ENCODE data around the gene KAZN. TPM values are rescaled to one million over a fixed set of nuclear protein-coding genes. Genes with fewer than 3 reads are reported as not detected.

The KAZN gene
- total and polyA plus RNA-seq, 4 donors = 4.4 to 19.3 (median 9.6) TPM

DNA sequence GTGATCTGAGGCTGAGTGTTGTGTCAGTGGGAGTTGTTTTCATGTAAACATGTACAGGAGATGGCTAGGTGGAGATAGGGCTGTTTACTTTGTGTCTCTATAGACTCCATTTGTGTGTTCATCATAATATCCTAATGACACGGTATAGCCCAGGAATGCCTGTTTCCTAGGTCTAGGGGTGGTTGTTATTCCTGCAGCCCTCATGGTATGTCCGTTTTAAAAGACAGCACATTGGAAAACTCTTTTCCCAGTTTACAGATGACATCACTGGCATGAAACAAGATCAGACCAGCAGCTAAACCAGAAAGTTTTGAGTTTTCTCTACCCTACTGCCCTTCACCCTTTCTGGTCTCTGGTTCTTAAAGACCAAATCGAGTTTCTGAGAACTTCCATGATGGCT is 327.7 kb downstream of the KAZN start:
- Histone ChIP-seq H3K27ac (ENCODE audit: low read depth in 1 of 2, low read length in 2 of 2) (no peak overlapping the region), H3K4me1 (ENCODE audit: control insufficient read depth in 1 of 2, insufficient read depth in 2 of 2, low read length in 2 of 2) (peaks cover 3% of the 10 kb centered on the region in 2 donors), H3K27me3 (ENCODE audit: control insufficient read depth in 1 of 2, insufficient read depth in 2 of 2, low read length in 1 of 2) (no peaks in the 10 kb centered on the region), H3K36me3 (ENCODE audit: control insufficient read depth in 1 of 2, insufficient read depth in 2 of 2, low read length in 1 of 2) (no peaks in the 10 kb centered on the region), H3K4me3 (ENCODE audit: low read length in 2 of 2) (no peak overlapping the region), H3K9me3 (ENCODE audit: control insufficient read depth, low read length) (no peaks in the 10 kb centered on the region)
- ATAC-seq (ENCODE audit: low FRiP score) (no peak), DNase-seq (no peak)
- intact Hi-C loops (cut with DNase I) = no loop called here
- WGBS, 2 donors = 67 to 77% methylated on average over 3 of the region's 3 CpGs

DNA sequence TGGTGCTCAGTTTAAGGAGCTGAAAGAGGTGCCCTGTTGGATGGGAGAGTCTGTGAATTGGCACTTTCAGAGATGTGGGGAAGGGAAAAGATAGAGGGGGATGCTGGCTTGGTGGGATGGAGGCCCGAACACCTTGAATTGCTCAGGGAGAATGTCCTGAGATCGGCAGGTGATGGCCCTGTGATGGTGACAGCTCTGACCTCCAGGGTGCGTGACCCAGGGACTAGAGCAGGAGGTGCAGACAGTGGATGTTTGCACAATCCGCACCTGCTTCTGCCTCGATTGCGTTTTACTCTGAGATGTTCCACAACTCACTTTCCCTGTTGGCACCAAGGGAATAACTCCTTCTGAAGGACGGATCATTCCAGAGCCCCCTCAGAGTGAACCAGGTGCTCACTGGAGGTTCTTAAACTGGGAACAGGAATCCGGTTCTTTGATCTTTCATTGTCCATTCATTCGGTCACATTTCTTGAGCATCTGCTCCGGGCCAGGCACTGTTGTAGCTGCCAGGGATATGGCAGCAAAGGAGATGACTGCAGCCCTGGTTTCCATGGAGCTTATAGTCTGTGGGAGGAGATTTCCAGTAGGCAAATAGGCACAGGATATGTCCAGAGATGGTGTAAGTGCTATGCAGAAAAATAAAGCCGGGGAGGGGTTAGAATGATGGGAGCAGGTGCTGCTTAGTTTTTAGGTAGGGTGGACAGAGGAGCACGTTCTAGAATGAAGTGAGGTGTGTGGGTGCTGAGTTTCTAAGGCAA is 328.5 kb downstream of the KAZN start:
- H3K36me3 ChIP-seq (ENCODE audit: control insufficient read depth in 1 of 2, insufficient read depth in 2 of 2, low read length in 1 of 2) = no peaks in the 10 kb centered on the region
- intact Hi-C loops (cut with DNase I) = no loop called here
- H3K9me3 ChIP-seq (ENCODE audit: control insufficient read depth, low read length) = no peaks in the 10 kb centered on the region
- WGBS, 2 donors = 90 to 95% methylated on average over 12 of the region's 12 CpGs
- ATAC-seq (ENCODE audit: low FRiP score) = no peak
- no peak overlapping the region for H3K4me3 ChIP-seq (ENCODE audit: low read length in 2 of 2)
- H3K4me1 ChIP-seq (ENCODE audit: control insufficient read depth in 1 of 2, insufficient read depth in 2 of 2, low read length in 2 of 2) = peaks cover 3% of the 10 kb centered on the region in 2 donors
- DNase-seq = no peak
- H3K27me3 ChIP-seq (ENCODE audit: control insufficient read depth in 1 of 2, insufficient read depth in 2 of 2, low read length in 1 of 2) = no peaks in the 10 kb centered on the region
- no peak overlapping the region for H3K27ac ChIP-seq (ENCODE audit: low read depth in 1 of 2, low read length in 2 of 2)

DNA sequence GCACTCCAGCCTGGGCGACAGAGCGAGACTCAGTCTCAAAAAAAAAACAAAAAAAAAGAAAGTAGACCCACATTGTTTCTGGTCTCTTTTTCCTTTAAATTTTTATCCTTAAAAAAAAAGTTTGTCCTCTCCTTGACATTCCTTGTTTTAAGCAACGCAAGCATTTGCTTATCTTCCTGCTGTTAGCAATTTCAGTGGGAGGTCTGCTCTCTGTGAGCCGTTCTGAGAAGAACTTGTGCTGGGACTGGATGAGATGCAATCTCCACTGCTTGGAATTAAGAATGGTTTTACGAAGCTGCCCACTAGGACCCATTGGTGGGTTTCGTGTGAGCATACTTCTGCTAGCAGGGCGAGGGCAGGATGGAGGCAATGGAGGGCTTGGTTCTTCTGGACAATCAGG is 329.9 kb downstream of the KAZN start:
- no peaks in the 10 kb centered on the region for H3K36me3 ChIP-seq (ENCODE audit: control insufficient read depth in 1 of 2, insufficient read depth in 2 of 2, low read length in 1 of 2)
- intact Hi-C loops (cut with DNase I) = no loop called here
- H3K27me3 ChIP-seq (ENCODE audit: control insufficient read depth in 1 of 2, insufficient read depth in 2 of 2, low read length in 1 of 2) = no peaks in the 10 kb centered on the region
- ATAC-seq (ENCODE audit: low FRiP score) = no peak
- H3K27ac ChIP-seq (ENCODE audit: low read depth in 1 of 2, low read length in 2 of 2) = no peak overlapping the region
- H3K4me1 ChIP-seq (ENCODE audit: control insufficient read depth in 1 of 2, insufficient read depth in 2 of 2, low read length in 2 of 2) = peaks cover 3% of the 10 kb centered on the region in 2 donors
- no peaks in the 10 kb centered on the region for H3K9me3 ChIP-seq (ENCODE audit: control insufficient read depth, low read length)
- WGBS, 2 donors = 79 to 86% methylated on average over 7 of the region's 7 CpGs
- no peak for DNase-seq
- no peak overlapping the region for H3K4me3 ChIP-seq (ENCODE audit: low read length in 2 of 2)

DNA sequence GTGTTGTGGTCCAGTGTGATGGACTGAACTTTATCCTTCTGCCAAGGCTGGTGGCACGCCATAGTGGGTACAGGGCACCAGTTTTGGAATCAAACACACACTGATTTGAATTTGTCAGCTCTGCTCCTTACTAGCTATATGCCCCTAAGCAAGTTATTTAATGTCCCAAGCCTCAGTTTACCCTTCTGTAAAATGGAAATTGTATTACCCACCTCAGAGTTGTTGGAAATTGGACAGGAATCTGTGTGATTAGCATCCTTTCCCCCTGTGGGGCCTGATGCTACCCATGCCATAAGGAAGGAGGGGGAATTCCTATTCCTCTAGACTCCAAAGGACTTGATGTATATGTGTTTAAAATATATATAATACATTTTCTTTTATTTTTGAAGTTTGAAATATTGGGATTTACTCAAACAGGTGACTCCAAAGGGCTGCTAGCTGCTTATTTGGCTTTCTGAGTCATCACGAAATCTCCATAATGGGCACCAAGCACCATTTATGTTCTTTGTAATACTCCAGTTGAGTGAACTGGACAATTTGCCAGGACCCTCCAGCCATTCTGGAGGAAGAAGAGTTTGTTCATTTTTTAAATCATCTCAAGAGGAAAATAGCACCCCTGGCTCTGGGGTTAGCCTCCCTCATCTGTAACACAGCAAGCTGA is 330.5 kb downstream of the KAZN start:
- no peaks in the 10 kb centered on the region for H3K36me3 ChIP-seq (ENCODE audit: control insufficient read depth in 1 of 2, insufficient read depth in 2 of 2, low read length in 1 of 2)
- peaks cover 3% of the 10 kb centered on the region in 2 donors for H3K4me1 ChIP-seq (ENCODE audit: control insufficient read depth in 1 of 2, insufficient read depth in 2 of 2, low read length in 2 of 2)
- no peak overlapping the region for H3K4me3 ChIP-seq (ENCODE audit: low read length in 2 of 2)
- ATAC-seq (ENCODE audit: low FRiP score) (no peak), DNase-seq (no peak)
- 94 to 95% methylated on average over 2 of the region's 2 CpGs for WGBS, 2 donors
- no peaks in the 10 kb centered on the region for H3K27me3 ChIP-seq (ENCODE audit: control insufficient read depth in 1 of 2, insufficient read depth in 2 of 2, low read length in 1 of 2)
- H3K9me3 ChIP-seq (ENCODE audit: control insufficient read depth, low read length) = no peaks in the 10 kb centered on the region
- no peak overlapping the region for H3K27ac ChIP-seq (ENCODE audit: low read depth in 1 of 2, low read length in 2 of 2)
- intact Hi-C loops (cut with DNase I) = no loop called here

DNA sequence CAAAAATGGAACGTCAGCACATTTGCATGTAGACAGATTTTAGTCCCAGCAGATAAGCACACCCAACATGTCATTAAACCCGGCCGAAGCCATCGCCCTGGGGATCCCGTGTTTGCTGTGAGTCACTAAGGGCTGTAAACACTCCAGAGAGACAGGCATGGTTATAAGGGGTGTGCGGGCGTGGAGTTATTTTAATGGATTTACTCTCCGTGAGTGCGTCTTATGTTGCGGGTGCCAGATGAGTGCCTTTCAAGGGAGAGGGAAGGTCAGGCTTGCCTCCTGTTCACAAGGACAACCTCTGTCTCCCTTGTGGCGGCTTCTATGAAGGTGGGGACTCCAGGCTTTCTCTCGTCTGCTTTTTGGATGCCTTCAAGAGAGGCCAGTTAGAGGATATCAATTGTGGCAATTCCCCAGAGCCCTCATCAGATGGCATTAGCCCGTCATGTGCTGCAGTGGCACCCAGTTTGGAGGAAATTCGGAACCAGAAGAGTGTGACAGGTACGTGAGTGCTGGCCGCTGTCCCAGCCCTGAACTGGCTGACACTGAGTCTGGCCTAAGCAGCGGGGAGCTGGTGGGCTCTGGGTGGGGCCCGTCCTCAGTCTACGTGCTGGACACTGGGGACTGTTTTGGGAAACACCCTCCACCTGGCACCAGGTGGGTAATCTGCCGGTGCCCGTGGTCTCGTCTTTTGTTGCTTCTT is 331.2 kb downstream of the KAZN start:
- 87 to 91% methylated on average over 22 of the region's 22 CpGs for WGBS, 2 donors
- Histone ChIP-seq H3K36me3 (ENCODE audit: control insufficient read depth in 1 of 2, insufficient read depth in 2 of 2, low read length in 1 of 2) (no peaks in the 10 kb centered on the region), H3K9me3 (ENCODE audit: control insufficient read depth, low read length) (no peaks in the 10 kb centered on the region), H3K4me3 (ENCODE audit: low read length in 2 of 2) (no peak overlapping the region), H3K4me1 (ENCODE audit: control insufficient read depth in 1 of 2, insufficient read depth in 2 of 2, low read length in 2 of 2) (peaks cover 3% of the 10 kb centered on the region in 2 donors), H3K27me3 (ENCODE audit: control insufficient read depth in 1 of 2, insufficient read depth in 2 of 2, low read length in 1 of 2) (no peaks in the 10 kb centered on the region), H3K27ac (ENCODE audit: low read depth in 1 of 2, low read length in 2 of 2) (no peak overlapping the region)
- no peak for ATAC-seq (ENCODE audit: low FRiP score)
- intact Hi-C loops (cut with DNase I) = no loop called here
- no peak for DNase-seq

DNA sequence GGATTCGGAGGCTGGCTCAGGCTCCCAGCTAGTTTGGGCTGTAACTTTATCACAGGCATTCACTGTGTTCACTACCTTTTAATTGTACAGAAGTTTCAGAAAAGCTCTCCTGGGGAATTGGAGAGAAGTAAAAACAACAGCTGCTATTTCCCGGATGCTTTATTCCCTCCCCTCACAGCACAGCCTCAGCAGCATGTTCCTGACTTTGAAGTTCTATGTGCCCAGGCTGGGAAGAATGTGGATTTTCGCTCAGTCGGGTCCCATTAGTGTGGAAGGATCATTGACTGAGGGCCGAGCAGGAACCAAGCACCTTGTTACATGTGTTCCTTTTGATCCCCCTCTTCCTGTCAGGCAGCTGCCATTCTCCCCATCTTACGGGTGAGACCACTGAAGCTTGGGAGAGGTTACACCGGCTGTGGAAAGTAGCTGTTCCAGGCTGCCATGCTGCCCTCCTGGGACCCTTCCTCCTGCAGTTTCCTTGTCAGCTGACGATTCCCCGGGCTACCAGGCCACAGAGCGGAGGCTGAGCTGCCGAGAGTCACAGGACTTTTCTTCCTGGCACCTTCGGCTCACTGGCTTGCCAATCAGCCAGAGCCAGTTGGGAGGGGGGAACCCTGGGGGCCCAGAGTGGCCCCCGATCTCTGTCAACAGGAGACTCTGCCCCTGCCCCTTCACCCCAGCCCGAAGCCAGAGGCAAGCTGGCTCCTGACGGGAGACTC is 331.9 kb downstream of the KAZN start:
- H3K4me1 ChIP-seq (ENCODE audit: control insufficient read depth in 1 of 2, insufficient read depth in 2 of 2, low read length in 2 of 2) = peaks cover 0 to 3% of the 10 kb centered on the region in 2 donors
- ATAC-seq (ENCODE audit: low FRiP score) (no peak), DNase-seq (no peak)
- no peak overlapping the region for H3K4me3 ChIP-seq (ENCODE audit: low read length in 2 of 2)
- no peaks in the 10 kb centered on the region for H3K27me3 ChIP-seq (ENCODE audit: control insufficient read depth in 1 of 2, insufficient read depth in 2 of 2, low read length in 1 of 2)
- no peaks in the 10 kb centered on the region for H3K36me3 ChIP-seq (ENCODE audit: control insufficient read depth in 1 of 2, insufficient read depth in 2 of 2, low read length in 1 of 2)
- intact Hi-C loops (cut with DNase I) = no loop called here
- WGBS, 2 donors = 75 to 78% methylated on average over 15 of the region's 15 CpGs
- no peak overlapping the region for H3K27ac ChIP-seq (ENCODE audit: low read depth in 1 of 2, low read length in 2 of 2)
- H3K9me3 ChIP-seq (ENCODE audit: control insufficient read depth, low read length) = no peaks in the 10 kb centered on the region

DNA sequence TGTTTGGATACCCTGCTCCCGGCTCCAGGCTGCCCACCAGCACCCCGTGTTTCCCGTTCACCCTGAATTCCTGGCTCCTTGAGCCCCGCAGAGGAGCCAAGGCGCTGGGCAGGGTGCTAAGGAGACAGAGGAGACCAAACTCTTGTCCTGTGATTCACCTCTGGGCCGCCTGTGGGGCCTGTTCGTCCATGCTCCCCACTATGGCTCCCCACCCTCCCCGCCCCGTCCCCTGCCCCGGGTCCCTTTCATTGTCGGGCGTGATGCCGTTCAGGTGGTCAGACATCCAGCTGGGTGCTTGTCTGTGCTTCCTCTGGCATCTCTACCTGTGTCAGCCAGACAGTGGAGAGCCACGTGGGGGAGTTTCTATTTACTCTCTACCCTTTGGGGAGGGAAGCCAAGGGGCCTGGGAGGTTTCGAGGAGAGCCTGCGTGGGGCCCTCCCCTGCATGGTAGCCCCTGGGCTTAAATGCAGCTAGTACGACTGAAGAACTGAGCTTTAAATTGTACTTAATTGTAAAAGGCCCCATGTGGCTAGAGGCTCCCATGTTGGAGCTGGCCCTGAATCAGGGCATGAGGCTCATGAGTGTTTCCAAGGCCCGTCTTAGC is 333.7 kb downstream of the KAZN start:
- 94 to 95% methylated on average over 18 of the region's 18 CpGs for WGBS, 2 donors
- Histone ChIP-seq H3K27ac (ENCODE audit: low read depth in 1 of 2, low read length in 2 of 2) (no peak overlapping the region), H3K4me1 (ENCODE audit: control insufficient read depth in 1 of 2, insufficient read depth in 2 of 2, low read length in 2 of 2) (no peaks in the 10 kb centered on the region), H3K9me3 (ENCODE audit: control insufficient read depth, low read length) (no peaks in the 10 kb centered on the region), H3K4me3 (ENCODE audit: low read length in 2 of 2) (no peak overlapping the region), H3K36me3 (ENCODE audit: control insufficient read depth in 1 of 2, insufficient read depth in 2 of 2, low read length in 1 of 2) (no peaks in the 10 kb centered on the region), H3K27me3 (ENCODE audit: control insufficient read depth in 1 of 2, insufficient read depth in 2 of 2, low read length in 1 of 2) (no peaks in the 10 kb centered on the region)
- intact Hi-C loops (cut with DNase I) = no loop called here
- DNase-seq = no peak
- ATAC-seq (ENCODE audit: low FRiP score) = no peak

DNA sequence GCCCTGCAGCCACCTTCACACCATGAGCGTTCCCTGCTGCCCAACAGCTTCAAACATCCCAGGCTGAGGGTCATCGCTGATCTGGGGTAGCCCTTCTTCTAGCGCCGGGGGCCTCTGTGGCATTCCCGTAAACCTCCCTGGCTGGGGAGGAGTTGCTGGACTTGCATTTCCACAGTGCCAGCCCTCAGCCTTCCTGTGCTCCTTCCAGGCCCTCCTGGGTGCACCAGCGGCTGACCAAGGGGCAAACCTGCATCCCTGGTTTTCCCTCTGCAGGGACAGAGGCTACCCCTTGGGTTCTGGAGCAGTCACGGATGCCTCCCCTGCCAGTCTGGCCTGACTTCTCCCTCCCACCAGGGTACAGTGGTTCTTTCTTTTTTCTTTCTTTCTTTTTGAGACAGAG is 336.4 kb downstream of the KAZN start:
- Histone ChIP-seq H3K4me3 (ENCODE audit: low read length in 2 of 2) (no peak overlapping the region), H3K27ac (ENCODE audit: low read depth in 1 of 2, low read length in 2 of 2) (no peak overlapping the region), H3K36me3 (ENCODE audit: control insufficient read depth in 1 of 2, insufficient read depth in 2 of 2, low read length in 1 of 2) (no peaks in the 10 kb centered on the region), H3K4me1 (ENCODE audit: control insufficient read depth in 1 of 2, insufficient read depth in 2 of 2, low read length in 2 of 2) (no peaks in the 10 kb centered on the region), H3K9me3 (ENCODE audit: control insufficient read depth, low read length) (no peaks in the 10 kb centered on the region), H3K27me3 (ENCODE audit: control insufficient read depth in 1 of 2, insufficient read depth in 2 of 2, low read length in 1 of 2) (no peaks in the 10 kb centered on the region)
- intact Hi-C loops (cut with DNase I) = no loop called here
- ATAC-seq (ENCODE audit: low FRiP score) (no peak), DNase-seq (no peak)
- 92% methylated on average over 7 of the region's 7 CpGs for WGBS, 2 donors
